ENCODE measurements around the gene FCRL2. TPM values are rescaled to one million over a fixed set of nuclear protein-coding genes. Genes with fewer than 3 reads are reported as not detected.

The FCRL2 gene, protein sequence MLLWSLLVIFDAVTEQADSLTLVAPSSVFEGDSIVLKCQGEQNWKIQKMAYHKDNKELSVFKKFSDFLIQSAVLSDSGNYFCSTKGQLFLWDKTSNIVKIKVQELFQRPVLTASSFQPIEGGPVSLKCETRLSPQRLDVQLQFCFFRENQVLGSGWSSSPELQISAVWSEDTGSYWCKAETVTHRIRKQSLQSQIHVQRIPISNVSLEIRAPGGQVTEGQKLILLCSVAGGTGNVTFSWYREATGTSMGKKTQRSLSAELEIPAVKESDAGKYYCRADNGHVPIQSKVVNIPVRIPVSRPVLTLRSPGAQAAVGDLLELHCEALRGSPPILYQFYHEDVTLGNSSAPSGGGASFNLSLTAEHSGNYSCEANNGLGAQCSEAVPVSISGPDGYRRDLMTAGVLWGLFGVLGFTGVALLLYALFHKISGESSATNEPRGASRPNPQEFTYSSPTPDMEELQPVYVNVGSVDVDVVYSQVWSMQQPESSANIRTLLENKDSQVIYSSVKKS
- total RNA-seq (2014; rRNA removed; shearing (Covaris generic)): not detected in 2 replicates

DNA sequence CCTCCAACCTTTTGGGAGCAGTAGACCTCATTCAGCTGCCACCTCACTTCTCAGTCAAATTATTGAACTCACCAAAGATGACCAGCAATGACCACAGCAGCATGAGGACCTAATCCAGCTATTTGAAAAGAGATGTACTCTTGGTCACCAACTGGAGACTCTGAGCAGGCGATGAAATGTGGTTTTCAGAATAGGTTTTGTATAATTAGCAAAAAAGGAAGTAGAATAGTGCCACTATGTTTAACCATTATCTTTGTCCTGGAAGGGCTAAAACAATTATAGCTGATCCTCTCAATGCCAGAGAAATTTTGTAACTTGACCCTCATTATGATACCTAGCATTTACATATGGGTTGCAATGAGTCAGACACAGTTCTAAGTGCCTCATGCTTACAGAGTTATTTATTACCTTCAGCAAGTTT is at the start of gene FCRL2:
TSS of gene FCRL2 (minus strand) at position 162 of the 421 bp plus-strand sequence. CDS start at position 103, 59 bp downstream.
- DNase-seq (ENCODE audit: low spot score): no peak

DNA sequence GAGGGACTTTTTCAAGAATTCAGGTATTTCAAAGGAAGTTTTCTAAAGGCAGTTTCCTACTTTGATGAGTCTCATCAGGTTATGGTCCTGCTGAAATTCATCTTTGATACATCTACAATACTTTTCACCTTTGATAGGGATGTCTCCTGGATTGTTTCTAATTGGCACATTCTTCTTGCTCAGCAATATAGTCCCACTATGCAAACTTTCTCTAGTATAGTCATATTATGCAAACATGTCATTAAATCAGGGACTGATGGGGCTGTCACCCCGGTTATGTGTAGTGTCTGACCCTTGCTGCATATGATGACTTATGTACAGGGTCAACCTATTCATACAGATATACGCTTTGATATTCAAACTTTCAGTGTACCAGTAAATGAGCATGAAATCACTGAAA is 43.4 kb upstream of the FCRL2 start:
- no peak for DNase-seq (ENCODE audit: low spot score)

DNA sequence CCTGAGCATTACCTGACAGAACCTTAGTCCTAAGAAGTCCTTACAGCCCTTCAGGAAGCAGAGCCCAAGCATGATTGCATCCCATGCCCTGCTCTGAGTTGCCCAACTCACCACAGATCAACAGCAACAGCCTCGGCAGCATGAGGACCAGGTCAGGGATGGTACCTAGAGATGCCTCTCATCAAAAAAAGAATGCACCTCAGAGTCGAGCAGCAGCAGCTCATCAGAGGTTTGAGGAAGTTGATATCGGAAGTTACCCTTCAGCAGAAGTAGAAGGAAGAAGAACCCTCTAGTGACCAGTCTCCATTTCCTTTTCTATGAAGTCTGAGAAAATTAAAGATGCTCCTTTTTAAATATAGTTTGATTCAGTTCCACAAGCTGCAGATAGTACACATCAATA is 43.0 kb upstream of the FCRL2 start, which contains the start of gene FCRL1:
TSS of gene FCRL1 (minus strand) at position 225 of the 400 bp plus-strand sequence. CDS start at position 142, 83 bp downstream.
- DNase-seq (ENCODE audit: low spot score): no peak

DNA sequence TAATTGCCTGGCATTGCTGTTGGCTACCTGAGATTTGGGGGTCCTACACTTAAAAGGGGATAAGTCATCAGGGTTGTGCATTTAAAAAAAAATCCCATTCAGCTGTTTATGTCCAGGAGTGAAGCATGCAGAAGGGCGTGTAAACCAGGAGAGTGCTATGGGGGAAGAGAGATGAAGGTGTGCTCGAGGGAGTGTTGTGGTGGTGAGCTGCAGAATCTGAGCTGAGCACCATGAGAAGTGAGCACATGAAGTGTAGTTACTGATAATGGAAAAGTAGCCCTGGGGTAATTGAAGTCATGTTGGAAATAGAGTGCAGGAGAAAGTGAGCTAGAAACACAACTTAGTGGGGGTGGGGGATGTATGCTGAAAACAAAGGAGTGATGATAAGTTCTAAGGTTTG is 42.3 kb upstream of the FCRL2 start:
- no peak for DNase-seq (ENCODE audit: low spot score)

DNA sequence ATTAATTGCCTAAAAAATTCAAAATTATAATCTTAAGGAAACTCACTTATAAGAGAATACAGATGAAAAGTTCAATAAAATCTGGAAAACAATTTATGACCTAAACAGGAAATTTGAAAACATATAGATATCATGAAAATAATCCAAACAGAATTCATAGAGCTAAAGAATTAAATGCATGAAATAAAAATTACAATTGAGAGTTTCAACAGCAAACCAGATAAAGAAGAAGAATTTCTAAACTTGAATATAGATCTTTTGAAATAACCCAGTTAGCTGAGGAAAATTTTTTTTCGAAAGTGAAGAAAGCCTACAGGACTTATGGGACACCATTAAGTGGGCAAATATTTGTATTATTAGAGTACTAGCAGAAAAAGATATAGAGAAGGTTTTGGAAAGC is 36.3 kb upstream of the FCRL2 start:
- no peak for DNase-seq (ENCODE audit: low spot score)

DNA sequence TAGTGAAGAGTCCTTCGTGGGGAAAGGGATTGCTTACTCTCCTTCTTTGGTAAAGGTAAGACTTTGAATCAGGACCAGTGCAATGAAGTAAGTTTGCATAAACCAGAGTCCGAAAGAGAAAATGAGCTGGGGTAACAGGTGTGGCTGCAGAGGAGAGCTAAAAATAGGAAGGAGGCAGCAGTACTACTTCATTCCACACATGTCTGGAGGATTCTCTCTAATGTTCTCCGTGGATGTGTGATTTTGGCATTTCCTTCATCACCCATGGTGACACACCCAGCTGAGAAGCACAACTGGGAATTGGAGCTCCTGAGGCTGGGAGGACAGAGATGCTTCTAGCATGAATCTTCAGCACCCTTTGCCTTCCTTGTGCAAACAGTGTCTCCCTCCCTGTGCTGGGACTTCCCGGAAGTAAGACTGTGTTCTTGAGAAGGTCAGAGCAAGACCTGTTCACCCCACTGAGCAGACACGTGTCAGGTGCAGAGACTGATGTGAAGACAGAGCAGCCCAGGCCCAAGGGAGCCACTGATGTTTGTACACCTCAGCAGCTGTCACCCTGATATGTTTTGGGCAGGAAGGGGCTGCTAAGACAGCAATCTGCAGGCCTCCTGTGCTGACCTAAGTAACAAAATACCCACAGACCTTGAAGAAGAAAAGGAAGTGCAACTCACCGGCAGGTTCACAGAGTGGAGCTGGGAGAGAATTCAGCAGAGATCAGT is 29.7 kb upstream of the FCRL2 start:
- DNase-seq (ENCODE audit: low spot score): no peak

DNA sequence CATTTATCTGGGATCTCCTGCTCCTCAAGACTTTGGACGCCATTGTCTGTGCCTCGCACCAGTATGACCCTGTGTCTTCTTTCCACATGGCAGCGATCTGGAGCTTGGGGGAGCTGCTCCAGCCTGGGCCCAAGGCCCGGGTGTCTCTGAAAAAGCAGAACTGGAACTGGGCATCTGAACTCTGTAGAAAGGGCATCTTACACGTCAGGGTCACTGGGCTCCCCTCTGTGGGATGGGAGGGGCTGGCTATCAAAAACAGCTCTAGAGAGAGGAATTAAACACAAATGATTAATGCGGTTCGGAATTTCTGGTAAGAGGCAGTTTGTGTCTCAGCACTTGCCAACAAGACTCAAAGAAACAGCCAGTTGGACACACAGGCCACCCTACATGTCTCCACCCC is 26.9 kb upstream of the FCRL2 start:
- DNase-seq (ENCODE audit: low spot score): no peak

DNA sequence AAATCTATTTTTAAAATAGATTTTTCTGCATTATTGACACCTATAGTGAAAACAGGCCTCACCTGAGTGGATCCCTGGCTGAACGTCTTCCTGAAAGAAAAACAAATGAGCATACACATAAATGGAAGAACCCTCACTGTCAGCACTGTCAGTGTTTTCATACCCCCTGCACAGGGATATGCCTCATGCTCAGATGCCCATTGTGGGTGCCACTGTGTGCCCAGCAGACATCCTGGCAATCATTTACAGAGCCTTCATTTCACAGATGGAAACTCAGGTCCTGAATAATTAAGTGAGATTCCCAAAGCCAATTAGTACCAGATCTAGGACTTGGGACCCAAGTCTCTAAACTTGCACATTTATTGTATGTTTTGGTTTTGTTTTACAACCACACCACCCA is 23.1 kb upstream of the FCRL2 start:
- no peak for DNase-seq (ENCODE audit: low spot score)

DNA sequence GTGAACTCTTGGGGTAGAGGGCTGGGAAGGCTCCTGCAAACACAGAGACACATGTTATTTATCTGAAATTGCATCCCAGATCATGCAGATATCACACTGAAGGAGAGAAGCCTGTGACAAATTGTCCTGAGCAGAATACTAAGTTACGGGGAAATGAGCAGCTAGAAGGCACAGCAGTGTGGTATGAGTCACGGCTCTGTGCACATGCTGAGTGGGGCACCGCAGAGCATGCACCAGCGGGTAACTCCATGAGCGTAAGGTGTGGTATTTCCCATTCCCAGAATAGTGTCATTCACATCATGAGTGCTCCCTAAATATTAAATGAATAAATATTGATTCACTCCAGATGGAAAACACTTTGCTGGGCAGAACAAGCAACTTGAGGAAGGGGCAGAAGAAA is 21.3 kb upstream of the FCRL2 start:
- no peak for DNase-seq (ENCODE audit: low spot score)

DNA sequence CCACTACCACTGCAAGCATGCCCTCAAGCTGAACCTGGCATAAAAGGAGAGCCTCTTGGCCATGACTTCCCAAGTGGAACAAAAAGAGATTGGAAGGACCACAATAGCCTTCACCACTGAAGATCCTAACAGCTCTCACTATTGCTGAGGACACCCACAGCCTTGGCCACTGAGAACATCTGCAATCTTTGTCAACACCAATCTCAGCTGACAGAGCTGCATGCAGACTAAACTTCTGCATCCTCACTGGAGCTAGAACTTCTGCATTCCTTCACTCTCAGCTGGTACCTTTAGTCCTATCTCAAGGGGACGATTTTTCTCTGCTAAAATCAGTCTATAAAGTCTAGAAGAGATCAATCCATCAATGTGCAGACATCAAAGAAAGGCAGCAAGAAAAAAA is 8.3 kb upstream of the FCRL2 start:
- DNase-seq (ENCODE audit: low spot score): no peak

DNA sequence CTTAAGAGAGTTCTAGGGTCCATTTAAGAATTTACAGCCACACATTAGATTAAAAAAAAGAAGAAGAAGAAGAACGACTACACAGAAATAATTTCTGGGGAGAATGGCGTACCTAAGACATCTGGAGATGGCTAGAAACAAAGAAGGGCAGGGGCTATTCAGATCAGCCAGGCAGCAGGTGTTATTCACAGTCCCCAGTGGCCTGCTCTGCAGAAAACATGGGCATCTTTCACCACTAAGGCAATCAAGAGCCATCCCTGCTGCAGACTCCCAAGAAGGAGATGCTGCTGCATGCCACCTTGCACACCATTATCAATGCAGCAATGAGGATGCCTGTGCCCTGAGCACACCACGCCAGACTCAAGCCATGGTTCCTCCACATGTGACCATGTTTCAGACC is 7.9 kb upstream of the FCRL2 start:
- DNase-seq (ENCODE audit: low spot score): no peak

DNA sequence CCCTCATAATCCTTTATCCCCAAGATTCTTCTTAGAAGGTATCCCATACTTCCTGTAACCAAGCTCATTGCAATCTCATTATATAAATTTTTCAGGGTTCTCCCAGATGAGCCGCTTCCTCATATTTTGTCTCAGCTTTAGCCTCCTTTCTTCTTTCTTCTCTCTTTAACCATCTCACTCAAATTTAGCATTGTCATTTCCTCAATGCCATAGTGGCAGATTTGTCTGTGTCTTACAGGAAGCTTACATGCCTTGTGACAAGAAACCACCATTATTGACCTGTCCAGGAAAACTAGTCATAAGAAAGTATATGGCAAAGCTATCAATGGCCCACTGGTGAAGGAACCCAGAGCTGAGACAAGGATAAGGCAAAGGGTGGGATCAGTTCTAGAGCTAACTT is 6.0 kb upstream of the FCRL2 start:
- DNase-seq (ENCODE audit: low spot score): no peak

DNA sequence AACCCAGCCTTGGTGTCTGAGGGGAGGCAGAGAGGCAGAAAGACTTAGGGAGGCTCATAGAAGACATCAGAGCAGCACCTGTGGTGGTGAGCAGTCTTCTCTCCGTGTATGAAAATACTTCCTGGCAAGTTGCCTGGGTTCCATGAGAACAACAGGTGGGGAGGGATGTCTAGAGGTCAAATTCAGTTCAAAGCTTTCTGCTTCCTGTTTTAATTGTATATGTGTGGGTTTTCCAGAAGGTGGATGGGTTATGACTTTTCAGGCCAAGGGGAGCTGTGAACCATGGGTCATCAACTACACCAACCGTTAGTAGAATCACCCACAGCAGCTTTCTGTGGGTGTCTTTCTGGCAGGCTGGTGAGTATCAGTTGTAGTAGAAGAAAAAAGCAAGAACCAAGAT is 4.1 kb upstream of the FCRL2 start:
- no peak for DNase-seq (ENCODE audit: low spot score)

DNA sequence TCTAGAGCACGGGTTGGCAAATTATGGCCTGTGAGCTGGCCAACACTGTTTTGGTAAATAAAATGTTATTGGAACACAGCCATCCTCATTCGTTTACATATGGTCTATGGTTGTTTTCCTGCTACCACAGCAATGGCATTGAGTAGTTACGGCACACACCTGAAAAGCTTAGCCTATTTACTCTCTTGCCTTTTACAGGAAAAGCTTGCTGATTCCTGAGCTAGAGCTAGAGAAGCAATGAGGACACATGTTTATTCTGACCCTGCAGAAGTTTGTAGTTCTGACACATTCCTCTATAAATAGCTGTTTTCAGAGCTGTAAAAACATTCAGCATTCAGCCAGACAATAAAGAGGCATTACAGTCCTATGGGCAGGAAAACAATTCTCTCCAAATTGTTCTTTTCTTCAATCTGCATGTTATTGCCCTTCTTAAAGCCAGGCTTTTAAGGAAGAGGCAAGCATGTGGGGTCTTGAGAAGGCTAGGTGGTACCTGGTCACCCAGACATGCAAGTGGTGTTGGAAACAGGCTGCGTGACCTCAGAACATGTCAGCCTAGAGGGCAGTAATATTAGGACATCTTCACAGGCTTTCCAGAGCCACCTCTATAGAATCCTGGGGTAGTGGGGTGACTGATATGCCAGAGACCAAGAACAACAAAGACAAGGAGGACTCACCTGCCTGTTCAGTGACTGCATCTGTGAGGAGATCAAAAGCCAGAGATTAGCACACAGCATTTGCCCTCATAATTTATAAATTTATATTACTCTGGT is 1.6 kb downstream of the FCRL2 start:
- DNase-seq (ENCODE audit: low spot score): no peak

DNA sequence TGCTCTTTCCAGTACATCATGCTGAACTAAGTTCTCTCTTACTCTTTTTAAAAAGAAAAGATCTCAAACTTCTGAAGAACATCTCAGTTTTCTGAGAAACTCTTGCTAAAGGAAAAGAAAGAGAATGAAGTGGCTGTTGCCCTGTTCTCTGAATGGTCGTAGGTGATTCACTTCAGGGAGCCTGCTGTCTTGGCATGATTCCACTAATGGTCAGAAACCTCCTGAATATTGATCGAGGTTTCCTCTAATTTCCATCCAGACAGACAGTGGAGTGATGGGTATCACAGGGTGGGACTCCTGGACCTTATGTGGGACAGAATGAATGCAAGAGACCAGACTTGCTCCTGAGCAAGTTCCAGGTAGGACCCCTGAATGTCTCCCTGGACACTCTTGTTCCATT is 2.5 kb downstream of the FCRL2 start:
- no peak for DNase-seq (ENCODE audit: low spot score)

DNA sequence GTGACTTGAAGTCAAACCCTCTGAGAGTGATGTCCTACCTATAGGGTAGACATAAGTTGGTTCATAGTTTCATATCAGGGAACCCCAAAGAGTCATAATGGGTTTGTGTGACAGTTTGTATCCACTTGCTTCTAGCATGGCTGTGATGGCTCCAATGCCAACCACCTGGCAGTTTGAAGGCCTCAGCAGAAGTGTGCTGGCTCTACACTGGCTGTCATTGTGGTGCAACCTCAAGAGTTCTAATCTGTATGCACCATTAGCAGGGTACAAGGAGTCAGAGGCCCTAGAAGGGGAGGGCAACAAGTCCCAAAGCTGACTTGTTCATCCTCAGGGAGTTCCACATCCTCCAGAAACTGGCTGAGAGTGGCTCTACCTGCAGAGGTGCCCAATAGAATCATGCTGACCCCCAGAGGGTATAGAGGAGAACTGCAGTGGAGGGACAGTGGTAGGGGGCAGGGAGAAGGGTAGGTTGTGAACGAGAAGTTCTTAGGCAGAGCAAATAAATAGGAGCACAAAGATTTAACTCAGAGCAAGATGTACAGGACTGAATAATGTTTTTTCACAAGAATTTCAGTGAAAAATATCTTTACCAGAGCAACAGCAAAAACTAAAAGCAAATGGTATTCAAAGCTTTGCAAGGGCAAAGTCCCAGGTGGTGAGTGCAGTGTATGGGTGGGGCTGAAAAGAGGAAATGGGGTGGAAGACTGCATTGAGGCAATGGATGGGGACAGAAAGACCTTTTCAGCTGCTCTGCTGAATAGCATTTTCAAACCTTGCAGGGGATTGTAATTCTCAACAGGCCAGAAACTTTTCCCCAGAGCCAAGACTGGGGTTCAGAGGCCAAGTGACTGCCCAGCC is 3.2 kb downstream of the FCRL2 start:
- DNase-seq (ENCODE audit: low spot score): no peak

DNA sequence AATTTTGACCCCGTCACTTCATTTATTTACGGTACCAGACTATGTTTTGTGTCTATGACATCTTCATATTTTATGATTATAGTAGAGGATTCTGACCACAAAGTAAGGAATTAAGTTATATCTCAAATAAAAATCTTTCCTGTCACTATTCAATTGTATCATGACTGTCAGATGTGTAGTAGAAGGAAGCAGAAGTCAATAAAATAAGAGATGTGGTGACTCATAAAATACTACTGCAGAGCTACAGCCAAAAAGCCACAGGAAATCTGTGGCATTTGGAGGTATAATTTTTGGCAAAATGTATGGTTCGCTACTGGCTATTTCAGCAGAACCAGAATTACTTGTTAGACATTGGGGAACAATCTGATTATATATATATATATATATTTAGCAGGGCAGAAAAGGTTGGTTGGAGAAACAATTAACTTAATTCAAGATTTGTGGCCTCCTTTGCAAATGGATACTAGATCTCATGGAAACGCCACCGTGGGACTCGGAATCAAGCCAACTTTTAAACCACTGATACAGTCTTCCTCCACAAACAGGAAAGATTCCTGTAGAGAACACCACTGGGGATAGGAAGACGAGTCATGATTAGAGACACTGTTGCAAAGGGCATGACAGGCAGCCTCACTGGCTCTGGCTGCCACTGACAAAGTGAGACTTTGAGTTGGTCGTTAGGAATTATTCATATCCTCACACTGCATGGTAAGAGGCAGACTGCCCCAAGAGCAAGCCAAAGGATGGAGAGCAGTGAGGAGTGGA is 5.1 kb downstream of the FCRL2 start:
- no peak for DNase-seq (ENCODE audit: low spot score)

DNA sequence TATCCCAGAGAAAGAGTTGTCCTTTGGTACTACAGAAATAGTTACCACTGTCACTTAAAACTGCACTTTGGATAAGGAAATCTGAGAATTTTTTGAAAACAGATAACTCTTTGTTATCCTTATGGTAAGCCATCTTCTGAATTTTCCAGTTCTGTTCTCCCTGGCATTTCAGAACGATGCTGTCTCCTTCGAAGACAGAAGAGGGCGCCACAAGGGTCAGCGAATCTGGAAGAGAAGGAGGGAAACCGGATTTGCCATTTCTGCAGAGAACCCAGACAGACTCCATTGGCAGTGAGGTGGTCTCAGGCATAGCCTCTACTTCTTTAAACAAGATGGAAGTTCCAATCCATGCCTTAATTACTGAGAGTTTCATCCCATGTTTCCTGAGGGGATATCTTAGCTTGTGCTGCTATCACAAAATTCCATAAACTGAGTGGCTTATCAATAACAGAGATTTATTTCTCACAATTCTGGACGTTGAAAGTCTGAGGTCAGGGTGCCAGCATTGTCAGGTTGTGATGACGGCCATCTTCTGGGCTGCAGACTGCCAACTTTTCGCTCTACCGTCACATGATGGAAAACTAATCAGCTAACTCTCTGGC is 6.4 kb downstream of the FCRL2 start:
- DNase-seq (ENCODE audit: low spot score): no peak

DNA sequence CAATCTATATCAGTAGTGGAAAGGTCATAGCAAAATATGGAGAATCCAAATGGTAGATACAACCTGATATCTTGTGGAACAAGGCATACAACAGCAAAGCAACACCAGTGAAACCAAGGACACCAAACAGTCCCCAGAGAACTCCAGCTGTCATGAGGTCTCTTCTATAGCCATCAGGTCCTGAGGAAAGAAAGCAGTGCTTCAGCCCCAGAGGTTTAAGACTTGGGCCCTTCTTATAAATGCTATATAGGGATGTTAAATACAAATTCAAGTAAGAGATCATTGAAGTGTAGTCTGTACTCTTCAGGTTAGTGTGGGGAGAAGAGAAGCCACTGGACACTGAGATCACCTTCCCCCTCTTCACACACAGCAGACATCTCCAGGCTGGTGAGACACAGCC is 10.1 kb downstream of the FCRL2 start:
- DNase-seq (ENCODE audit: low spot score): no peak

DNA sequence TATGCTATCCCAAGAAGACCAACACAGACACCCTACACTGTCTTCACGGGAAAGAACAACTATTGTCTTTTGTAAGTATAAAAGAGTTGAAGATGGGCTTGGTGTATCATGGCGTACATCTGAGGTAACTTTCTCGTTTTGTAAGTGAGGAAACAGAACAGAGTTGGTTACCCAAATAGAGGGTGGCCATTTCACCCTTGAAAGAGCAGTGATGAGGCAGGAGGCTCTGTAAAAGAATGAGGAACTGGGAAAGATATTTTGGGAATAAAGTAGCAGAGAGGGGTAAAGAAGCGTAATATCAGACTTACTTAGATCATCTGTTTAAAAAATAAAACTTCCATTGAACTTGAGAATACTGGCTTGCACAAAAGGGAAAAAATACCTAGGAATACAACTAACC is 18.9 kb downstream of the FCRL2 start:
- DNase-seq (ENCODE audit: low spot score): no peak

Data from H4 (cell line).